Tibial artery (tissue), 4 donors: Measurements from ENCODE around the gene ANGPTL2.

Source experiments
- DNase-seq, 2 donors: peaks; one replicate each; pipeline ENCODE4 v3.0.0-alpha.2; 2019
- H3K27ac ChIP-seq, 2 donors: fragments of 200-600 bp; sonication (generic) in 1 of 2; 1 replicate in 1 of 2; 2 replicates in 1 of 2; pipeline ENCODE4 v1.5.1; 2018 to 2019; ENCODE audit warnings: mild to moderate bottlenecking in 1 of 2
- H3K27me3 ChIP-seq, 2 donors: fragments of 200-600 bp; sonication (generic) in 1 of 2; one replicate each; pipeline versions ENCODE4 v1.5.1 to v1.6.0; 2016 to 2019
- H3K36me3 ChIP-seq, 3 donors: fragments of 200-600 bp; sonication (generic) in 2 of 3; one replicate each; pipeline ENCODE4 v1.5.1; 2016 to 2019; ENCODE audit warnings: mild to moderate bottlenecking in 2 of 3
- H3K4me1 ChIP-seq, 4 donors: fragments of 200-600 bp; sonication (generic) in 2 of 4; 1 replicate in 3 of 4; 2 replicates in 1 of 4; pipeline ENCODE4 v1.5.1; 2016 to 2019
- H3K4me3 ChIP-seq, 2 donors: fragments of 200-600 bp; sonication (generic) in 1 of 2; 1 replicate in 1 of 2; 2 replicates in 1 of 2; pipeline ENCODE4 v1.5.1; 2018 to 2019; ENCODE audit warnings: mild to moderate bottlenecking in 2 of 2
- H3K9me3 ChIP-seq, 3 donors: fragments of 200-600 bp; sonication (generic) in 1 of 3; one replicate each; pipeline ENCODE4 v1.5.1; 2016 to 2019
- intact Hi-C: fragments of 100-400 bp; cut with DNase I; formaldehyde crosslinking; loops from one replicate; pipeline ENCODE4 v1.15.0; 2023; ENCODE audit warnings: low total_unique reads
- TF ChIP-seq, protein P1 (sequence below), 2 experiments: fragments of 200-600 bp in 1 of 2; fragments of 450-650 bp in 1 of 2; IDR thresholded peaks; one replicate each; pipeline ENCODE4 v1.5.1; 2017 to 2019; ENCODE audit warnings: antibody characterized with exemption in 2 of 2, mild to moderate bottlenecking in 1 of 2, moderate library complexity in 1 of 2

The ANGPTL2 gene

DNA sequence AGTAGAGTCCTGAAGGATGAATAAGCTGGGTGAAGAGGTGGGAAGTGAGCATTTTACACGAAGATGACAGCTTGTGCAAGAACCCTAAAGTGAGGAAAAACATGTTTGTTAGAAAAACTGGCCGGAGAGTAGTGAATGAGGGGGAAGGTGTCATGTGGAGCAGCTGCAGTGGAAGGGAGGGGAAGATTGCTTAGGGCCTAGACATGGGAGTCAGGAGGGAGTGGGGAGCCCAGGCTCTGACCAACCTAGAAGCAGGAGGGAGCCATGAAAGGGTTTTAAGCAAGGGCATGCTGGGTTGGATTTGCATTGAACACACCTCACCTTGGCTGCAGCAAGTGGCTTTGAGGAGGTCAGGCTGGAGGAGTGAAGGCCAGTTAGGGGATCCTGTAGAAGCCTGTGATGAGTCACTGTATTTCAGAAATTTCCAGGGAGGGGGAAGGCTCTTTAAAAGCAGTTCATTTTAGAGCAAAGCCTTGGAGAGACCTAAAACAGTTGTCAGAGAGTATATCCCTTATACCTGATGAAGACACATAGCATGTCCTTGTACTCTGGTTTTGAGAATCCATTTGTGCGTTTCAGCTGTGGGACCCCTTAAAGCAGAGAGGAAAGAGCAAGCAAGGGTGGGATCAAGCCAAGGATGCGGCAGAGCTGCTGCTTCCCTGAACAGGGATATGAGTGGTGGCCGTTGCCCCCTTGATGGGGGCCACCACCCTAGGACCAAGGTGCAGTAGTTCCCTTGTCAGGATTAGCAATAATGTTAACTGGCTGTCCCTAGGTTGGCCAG is 45.4 kb downstream of the ANGPTL2 start:
- no peaks in the 10 kb centered on the region for H3K9me3 ChIP-seq
- TF ChIP-seq, protein P1, sequence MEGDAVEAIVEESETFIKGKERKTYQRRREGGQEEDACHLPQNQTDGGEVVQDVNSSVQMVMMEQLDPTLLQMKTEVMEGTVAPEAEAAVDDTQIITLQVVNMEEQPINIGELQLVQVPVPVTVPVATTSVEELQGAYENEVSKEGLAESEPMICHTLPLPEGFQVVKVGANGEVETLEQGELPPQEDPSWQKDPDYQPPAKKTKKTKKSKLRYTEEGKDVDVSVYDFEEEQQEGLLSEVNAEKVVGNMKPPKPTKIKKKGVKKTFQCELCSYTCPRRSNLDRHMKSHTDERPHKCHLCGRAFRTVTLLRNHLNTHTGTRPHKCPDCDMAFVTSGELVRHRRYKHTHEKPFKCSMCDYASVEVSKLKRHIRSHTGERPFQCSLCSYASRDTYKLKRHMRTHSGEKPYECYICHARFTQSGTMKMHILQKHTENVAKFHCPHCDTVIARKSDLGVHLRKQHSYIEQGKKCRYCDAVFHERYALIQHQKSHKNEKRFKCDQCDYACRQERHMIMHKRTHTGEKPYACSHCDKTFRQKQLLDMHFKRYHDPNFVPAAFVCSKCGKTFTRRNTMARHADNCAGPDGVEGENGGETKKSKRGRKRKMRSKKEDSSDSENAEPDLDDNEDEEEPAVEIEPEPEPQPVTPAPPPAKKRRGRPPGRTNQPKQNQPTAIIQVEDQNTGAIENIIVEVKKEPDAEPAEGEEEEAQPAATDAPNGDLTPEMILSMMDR (IDR thresholded peaks at IDR 0.05), result no peak
- no peak overlapping the region for H3K4me3 ChIP-seq
- H3K27me3 ChIP-seq, result no peaks in the 10 kb centered on the region
- peaks cover 0 to 15% (median 8%) of the 10 kb centered on the region in 4 donors for H3K4me1 ChIP-seq
- H3K36me3 ChIP-seq, result no peaks in the 10 kb centered on the region
- H3K27ac ChIP-seq, result no peak overlapping the region
- no peak for DNase-seq
- intact Hi-C loops, result no loop called here

DNA sequence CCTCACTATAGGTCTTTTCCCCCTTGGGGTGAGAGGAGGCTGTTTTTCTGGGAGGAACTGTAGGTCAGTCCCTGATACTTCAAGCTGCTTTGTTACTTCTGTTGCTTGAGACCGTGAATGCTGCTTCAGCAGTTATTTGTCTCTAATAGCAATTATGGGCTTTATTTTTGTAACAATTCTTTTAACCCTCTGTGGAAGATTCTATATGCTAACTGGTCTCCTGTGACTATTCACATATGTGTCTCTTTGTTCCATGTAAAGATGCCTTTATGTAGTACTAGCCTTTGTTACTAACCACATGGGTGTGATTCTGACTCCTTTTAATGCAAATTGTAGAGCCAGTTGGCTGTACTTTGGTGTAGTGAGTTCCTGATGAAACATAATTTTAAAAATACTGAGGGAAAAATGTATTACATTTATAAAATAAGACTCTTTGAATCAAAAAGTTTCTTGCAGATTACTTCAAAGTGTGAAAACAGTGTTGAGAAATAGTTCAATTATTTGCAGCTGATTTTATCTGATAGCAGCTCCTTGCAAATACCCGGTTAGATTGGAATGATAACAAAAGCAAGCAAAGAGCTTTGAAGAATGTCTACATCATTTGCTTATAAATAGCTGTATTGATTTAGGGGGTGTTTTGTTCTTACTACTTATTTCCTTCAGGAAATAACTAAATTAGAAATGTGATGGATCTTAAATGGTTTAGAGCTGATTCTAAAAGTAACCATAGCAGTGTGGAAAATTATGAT is 46.6 kb downstream of the ANGPTL2 start:
- Histone ChIP-seq H3K27me3 (no peaks in the 10 kb centered on the region), H3K9me3 (no peaks in the 10 kb centered on the region), H3K27ac (no peak overlapping the region), H3K36me3 (no peaks in the 10 kb centered on the region), H3K4me3 (no peak overlapping the region), H3K4me1 (peaks cover 0 to 15% (median 8%) of the 10 kb centered on the region in 4 donors)
- intact Hi-C loops, result no loop called here
- DNase-seq, result no peak
- TF ChIP-seq, protein P1 (IDR thresholded peaks at IDR 0.05), result no peak

DNA sequence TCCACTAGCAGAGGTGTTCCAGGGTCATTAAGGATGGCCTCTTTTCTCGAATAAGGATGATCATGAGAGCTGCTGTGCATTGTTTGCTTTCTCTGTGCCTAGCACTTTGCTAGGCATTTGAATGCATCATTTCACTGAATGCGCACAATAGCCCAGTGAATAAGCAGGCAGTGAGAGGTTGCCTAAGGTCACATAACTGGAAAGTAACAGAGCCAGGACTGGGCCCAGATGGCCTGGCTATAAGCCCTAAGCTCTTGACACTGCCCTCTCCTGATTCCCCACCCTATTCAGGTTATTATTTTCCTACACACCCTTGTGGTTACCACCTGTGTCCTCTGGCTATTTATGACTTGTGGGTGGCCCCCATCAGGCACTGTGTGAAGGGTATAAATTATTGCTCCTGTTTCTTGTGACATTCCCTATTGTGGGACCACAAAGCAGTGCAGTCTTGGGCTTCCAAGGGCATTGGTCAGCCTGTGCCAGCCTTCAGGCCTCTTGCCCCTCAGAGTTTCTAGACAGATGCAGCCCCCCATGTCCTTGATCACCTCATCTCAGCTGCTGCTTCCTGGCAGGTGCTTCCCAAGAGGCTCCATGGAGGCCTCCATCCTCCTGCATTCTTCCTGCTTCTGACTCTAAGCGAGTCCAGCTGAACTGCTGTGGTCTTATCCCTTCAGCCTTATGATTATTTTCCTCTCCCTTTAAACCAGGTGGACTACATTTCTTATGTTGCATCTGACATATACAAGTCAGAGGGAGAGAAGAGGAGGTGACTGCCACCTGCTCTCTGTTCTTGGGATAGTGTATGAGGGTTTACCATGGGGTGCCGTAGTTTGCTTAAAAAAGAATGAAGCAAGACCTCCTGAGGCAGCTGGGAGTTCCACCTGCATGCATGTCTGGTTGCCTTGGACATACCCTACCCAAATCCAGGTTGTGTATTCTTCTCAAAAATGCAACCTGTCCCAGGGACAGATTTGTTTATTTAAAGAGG is 47.6 kb downstream of the ANGPTL2 start:
- Histone ChIP-seq H3K4me1 (peaks cover 0 to 15% (median 8%) of the 10 kb centered on the region in 4 donors), H3K27me3 (no peaks in the 10 kb centered on the region), H3K4me3 (no peak overlapping the region), H3K9me3 (no peaks in the 10 kb centered on the region), H3K27ac (no peak overlapping the region), H3K36me3 (peaks cover 0 to 4% (median 0%) of the 10 kb centered on the region in 3 donors)
- TF ChIP-seq, protein P1 (IDR thresholded peaks at IDR 0.05), result no peak
- intact Hi-C loops, result no loop called here
- DNase-seq, result peak in 1 of 2 donors; percentile 27

DNA sequence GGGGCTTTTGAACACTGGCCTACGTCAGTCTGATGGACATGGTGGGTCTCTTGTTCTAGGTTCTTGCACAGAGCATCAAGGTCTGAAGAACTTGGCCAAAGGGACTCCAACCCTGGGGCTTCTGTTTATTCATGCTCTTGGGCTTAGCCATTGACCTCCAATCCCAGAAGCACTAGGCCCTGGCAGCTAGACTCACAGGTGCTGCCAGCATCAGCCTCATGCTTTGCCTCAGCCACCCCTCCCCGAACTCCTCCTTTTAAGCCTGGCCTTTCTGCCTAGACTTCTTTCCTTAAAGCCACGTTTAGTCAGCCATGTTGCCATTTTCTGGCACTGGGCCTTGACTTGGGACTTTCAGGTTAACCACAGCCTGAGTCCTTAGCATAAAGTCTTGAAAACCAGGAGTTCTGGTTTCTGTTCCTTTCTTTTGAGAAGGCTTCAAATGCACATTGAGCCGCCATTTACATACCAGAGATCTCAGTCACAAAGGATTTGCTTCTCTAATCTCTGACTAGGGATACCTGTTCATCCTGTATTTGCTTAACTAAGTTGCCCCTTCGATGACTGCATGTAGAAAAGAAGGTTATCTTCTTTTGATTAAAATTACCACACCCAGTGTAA is 54.7 kb downstream of the ANGPTL2 start:
- Histone ChIP-seq H3K4me1 (no peaks in the 10 kb centered on the region), H3K4me3 (no peak overlapping the region), H3K9me3 (no peaks in the 10 kb centered on the region), H3K36me3 (peaks cover 0 to 4% (median 0%) of the 10 kb centered on the region in 3 donors), H3K27me3 (no peaks in the 10 kb centered on the region), H3K27ac (no peak overlapping the region)
- no peak for DNase-seq
- intact Hi-C loops, result no loop called here
- TF ChIP-seq, protein P1 (IDR thresholded peaks at IDR 0.05), result no peak

DNA sequence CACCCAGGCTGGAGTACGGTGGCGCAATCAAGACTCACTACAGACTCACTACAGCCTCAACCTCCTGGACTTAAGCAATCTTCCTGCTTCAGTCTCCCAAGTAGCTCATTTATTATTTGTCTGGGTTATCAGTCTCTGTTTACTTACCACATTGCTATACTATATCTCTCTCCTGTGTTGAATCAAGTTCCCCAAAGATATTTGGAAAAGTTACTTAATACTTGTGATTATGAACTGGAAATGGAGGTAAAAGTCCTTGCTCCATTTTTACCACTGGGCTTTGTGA is 55.6 kb downstream of the ANGPTL2 start:
- intact Hi-C loops, result no loop called here
- Histone ChIP-seq H3K9me3 (no peaks in the 10 kb centered on the region), H3K4me1 (no peaks in the 10 kb centered on the region), H3K27ac (no peak overlapping the region), H3K4me3 (no peak overlapping the region), H3K27me3 (no peaks in the 10 kb centered on the region), H3K36me3 (peaks cover 0 to 4% (median 0%) of the 10 kb centered on the region in 3 donors)
- TF ChIP-seq, protein P1 (IDR thresholded peaks at IDR 0.05), result no peak
- DNase-seq, result no peak
